Kidney (tissue), 14 donors: ENCODE measurements around the gene KIF20A. TPM values are rescaled to one million over a fixed set of nuclear protein-coding genes. Genes with fewer than 3 reads are reported as not detected.

Experiments
- DNase-seq, 5 donors: peaks; one replicate each; pipeline ENCODE4 v3.0.0-alpha.2; 2013 to 2020
- FAIRE-seq: peaks from 2 replicates; lab custom pipeline; 2012; peaks lifted over from hg19 to GRCh38; lab: Jason Lieb, UNC
- H3K27ac ChIP-seq, 2 donors: one replicate each; pipeline ENCODE4 v1.7.0; 2013; ENCODE audit warnings: low read depth in 2 of 2, low read length in 2 of 2, inconsistent platforms in 1 of 2
- H3K27me3 ChIP-seq: one replicate; pipeline ENCODE4 v1.7.1; 2013; ENCODE audit warnings: low read length, inconsistent platforms; ENCODE audit not compliant: control insufficient read depth, insufficient read depth
- H3K36me3 ChIP-seq, 3 donors: one replicate each; pipeline versions ENCODE4 v1.7.0 to v1.7.1; 2013; ENCODE audit warnings: low read length in 3 of 3, control low read depth in 1 of 3, inconsistent platforms in 1 of 3; ENCODE audit not compliant: insufficient read depth in 3 of 3, control insufficient read depth in 2 of 3
- H3K4me1 ChIP-seq, 3 donors: one replicate each; pipeline versions ENCODE4 v1.7.0 to v1.7.1; 2013; ENCODE audit warnings: low read length in 3 of 3, inconsistent platforms in 1 of 3, low read depth in 1 of 3; ENCODE audit not compliant: control insufficient read depth in 2 of 3, insufficient read depth in 2 of 3
- H3K4me3 ChIP-seq, 3 donors: one replicate each; pipeline versions ENCODE4 v1.7.0 to v1.8.1; 2013; ENCODE audit warnings: low read length in 3 of 3, control low read depth in 1 of 3, inconsistent platforms in 1 of 3
- H3K9ac ChIP-seq, 3 donors: one replicate each; pipeline versions ENCODE4 v1.7.0 to v1.7.1; 2013; ENCODE audit warnings: low read length in 3 of 3, control low read depth in 1 of 3, inconsistent platforms in 1 of 3
- H3K9me3 ChIP-seq, 3 donors: one replicate each; pipeline versions ENCODE4 v1.7.0 to v1.7.1; 2013; ENCODE audit warnings: low read length in 3 of 3, control low read depth in 1 of 3, inconsistent platforms in 1 of 3; ENCODE audit not compliant: control insufficient read depth in 2 of 3, insufficient read depth in 1 of 3
- CTCF ChIP-seq: IDR thresholded peaks from 3 replicates; pipeline ENCODE4 v1.5.1; 2012; ENCODE audit warnings: mild to moderate bottlenecking, moderate library complexity, borderline replicate concordance; ENCODE audit not compliant: insufficient read depth; ENCODE audit errors: extremely low read depth
- intact Hi-C: fragments of 100-400 bp; cut with DNase I; formaldehyde crosslinking; loops from one replicate; pipeline ENCODE4 v1.11.1; 2022
- polyA plus RNA-seq: library from polyadenylated mRNA; stranded (reverse); fragments of 350-450 nt; fragmentation: Illumina TruSeq; extraction: RNeasy Lipid Tissue Mini Kit (QIAGEN cat#74804); gene quantifications from one replicate; pipeline ENCODE4 v1.2.3, GENCODE V29; 2014; ENCODE audit warnings: low read depth, low replicate concordance; ENCODE audit not compliant: insufficient read depth
- total RNA-seq: library from RNA; stranded (reverse); fragmentation: NEBNext Ultra II Directional; extraction: Animal tissue kit (Norgen Biotek cat#: 25700); gene quantifications from one replicate; pipeline ENCODE4 v1.2.1, GENCODE V29; 2021
- donor health status: control.
- donor health status: control.
- donor health status: control.
- donor health status: control.
- donor health status: control.
- donor health status: DM: yes; HTN: yes; CAD: no.
- donor health status: Normal renal cell carcinoma (clear cell type).

The KIF20A gene
- total and polyA plus RNA-seq, 2 donors from 2014 or later, result 0.22 to 0.63 TPM

DNA sequence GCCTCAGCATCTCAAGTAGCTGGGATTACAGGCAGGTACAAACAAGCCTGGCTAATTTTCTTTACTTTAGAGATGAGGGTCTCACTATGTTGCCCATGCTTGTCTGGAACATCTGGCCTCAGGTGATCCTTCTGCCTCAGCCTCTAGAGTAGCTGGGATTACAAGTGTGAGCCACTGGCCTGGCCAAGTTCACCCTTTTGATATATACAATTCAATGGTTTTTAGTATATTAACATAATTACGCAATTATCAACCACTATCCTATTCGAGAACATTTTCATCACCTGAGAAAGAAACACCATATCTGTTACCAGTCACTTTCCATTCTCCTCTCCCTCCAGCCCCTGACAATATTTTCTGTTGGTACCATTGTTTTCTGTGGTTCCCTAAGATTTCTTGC, 37.9 kb downstream of the KIF20A start:
- Histone ChIP-seq H3K4me3 (no peak overlapping the region), H3K9ac (no peak overlapping the region), H3K27ac (no peak overlapping the region), H3K27me3 (no peaks in the 10 kb centered on the region), H3K9me3 (no peaks in the 10 kb centered on the region), H3K36me3 (no peaks in the 10 kb centered on the region), H3K4me1 (peaks cover 0 to 4% (median 0%) of the 10 kb centered on the region in 3 donors)
- TF ChIP-seq CTCF, result no peak
- FAIRE-seq, result no peak
- no peak for DNase-seq
- intact Hi-C loops, result no loop called here

DNA sequence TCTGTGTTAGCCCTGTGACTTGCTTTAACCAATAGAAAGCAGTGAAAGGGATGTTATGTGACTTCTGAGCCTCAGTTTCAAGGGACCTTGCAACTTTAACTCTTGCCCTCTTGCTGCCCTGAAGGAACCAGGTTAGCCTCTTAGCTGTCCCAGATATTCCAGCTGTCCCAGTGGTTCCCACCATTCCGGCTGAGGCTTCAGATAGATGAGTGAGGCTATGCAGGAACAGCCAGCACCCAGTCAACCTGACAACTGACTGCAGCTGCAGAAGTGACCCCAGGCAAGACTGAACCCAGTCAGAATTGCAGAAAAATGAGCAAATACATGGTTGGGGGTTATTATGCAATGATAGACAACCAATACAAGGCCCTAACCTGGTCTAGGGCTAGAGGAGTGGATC, 44.6 kb downstream of the KIF20A start:
- Histone ChIP-seq H3K4me1 (no peaks in the 10 kb centered on the region), H3K9ac (no peak overlapping the region), H3K9me3 (no peaks in the 10 kb centered on the region), H3K27ac (no peak overlapping the region), H3K36me3 (no peaks in the 10 kb centered on the region), H3K4me3 (no peak overlapping the region), H3K27me3 (no peaks in the 10 kb centered on the region)
- intact Hi-C loops, result no loop called here
- DNase-seq (no peak), FAIRE-seq (no peak)
- no peak for TF ChIP-seq CTCF

- intact Hi-C loops, result no loop called here
- no peak for TF ChIP-seq CTCF
- Histone ChIP-seq H3K9ac (no peak overlapping the region), H3K4me1 (no peaks in the 10 kb centered on the region), H3K27me3 (no peaks in the 10 kb centered on the region), H3K9me3 (no peaks in the 10 kb centered on the region), H3K36me3 (no peaks in the 10 kb centered on the region), H3K4me3 (no peak overlapping the region), H3K27ac (no peak overlapping the region)
- DNase-seq, result no peak
- no peak for FAIRE-seq
Observed at GRCh38 chr5:138224712-138225111, 45.8 kb downstream of the KIF20A start.

GRCh38 chr5:138226910-138227309, 48.0 kb downstream of the KIF20A start:
- no peaks in the 10 kb centered on the region for H3K36me3 ChIP-seq
- no peak overlapping the region for H3K9ac ChIP-seq
- FAIRE-seq, result no peak
- no peak for DNase-seq
- H3K4me1 ChIP-seq, result no peaks in the 10 kb centered on the region
- TF ChIP-seq CTCF, result no peak
- H3K9me3 ChIP-seq, result no peaks in the 10 kb centered on the region
- H3K27me3 ChIP-seq, result no peaks in the 10 kb centered on the region
- H3K27ac ChIP-seq, result no peak overlapping the region
- intact Hi-C loops, result no loop called here
- H3K4me3 ChIP-seq, result no peak overlapping the region
